Right cardiac atrium (tissue), 5 donors: Measurements from ENCODE around the gene RFNG. TPM values are rescaled to one million over a fixed set of nuclear protein-coding genes. Genes with fewer than 3 reads are reported as not detected.
A peak's percentile ranks its signal among the peaks of the same experiment; 100 is the strongest.

Source experiments
- ATAC-seq, 2 donors: fragments of 200-7000 bp; cut with Tn5 transposase; one replicate each; pipeline versions ENCODE4 v1.8.0 to v1.9.1; 2020; ENCODE audit warnings: moderate library complexity in 2 of 2, mild to moderate bottlenecking in 1 of 2
- DNase-seq, 3 donors: peaks; one replicate each; pipeline ENCODE4 v3.0.0-alpha.2; 2020
- H3K27ac ChIP-seq: one replicate; pipeline ENCODE4 v1.5.1; 2013; ENCODE audit warnings: mild to moderate bottlenecking, low read length, control low read depth, moderate library complexity
- H3K27me3 ChIP-seq: one replicate; pipeline ENCODE4 v1.6.1; 2013; ENCODE audit not compliant: control insufficient read depth, insufficient read depth
- H3K4me1 ChIP-seq: one replicate; pipeline ENCODE4 v1.6.1; 2013; ENCODE audit warnings: low read length; ENCODE audit not compliant: control insufficient read depth, insufficient read depth
- H3K4me3 ChIP-seq: one replicate; pipeline ENCODE4 v1.5.1; 2013; ENCODE audit warnings: low read length, control low read depth
- H3K9me3 ChIP-seq: one replicate; pipeline ENCODE4 v1.6.1; 2013; ENCODE audit warnings: low read length; ENCODE audit not compliant: control insufficient read depth
- WGBS: extraction: QIAGEN DNeasy Blood & Tissue Kit; methylation state at CpG from one replicate; pipeline ENCODE4 v1.1.7; 2013; 5-methylcytosine and 5-hydroxymethylcytosine counted together
- intact Hi-C, 4 donors: fragments of 100-400 bp; cut with DNase I; formaldehyde crosslinking; loops; one replicate each; pipeline versions ENCODE4 v1.11.0 to v1.14.0; 2022 to 2023
- polyA plus RNA-seq: library from polyadenylated mRNA; stranded (reverse); fragments of 200-250 nt; gene quantifications from one replicate; pipeline ENCODE4 v1.2.3, GENCODE V29; 2013
- total RNA-seq, 4 donors: library from RNA; stranded (reverse); fragmentation: NEBNext Ultra II Directional; extraction: Animal tissue kit (Norgen Biotek cat#: 25700); gene quantifications; one replicate each; pipeline ENCODE4 v1.2.1, GENCODE V29; 2021
- donor health status: healthy with polysubstance abuse.
- donor health status: DM: no; HTN: yes; CAD: no.
- donor health status: DM: no; HTN: no; CAD: no.
- donor health status: DM: no; HTN: yes; CAD: no; lungs with severe emphysema.
- donor health status: DM: yes; HTN: yes; CAD: no.

The RFNG gene
- total and polyA plus RNA-seq, 5 donors = 19.0 to 25.4 (median 20.5) TPM

DNA sequence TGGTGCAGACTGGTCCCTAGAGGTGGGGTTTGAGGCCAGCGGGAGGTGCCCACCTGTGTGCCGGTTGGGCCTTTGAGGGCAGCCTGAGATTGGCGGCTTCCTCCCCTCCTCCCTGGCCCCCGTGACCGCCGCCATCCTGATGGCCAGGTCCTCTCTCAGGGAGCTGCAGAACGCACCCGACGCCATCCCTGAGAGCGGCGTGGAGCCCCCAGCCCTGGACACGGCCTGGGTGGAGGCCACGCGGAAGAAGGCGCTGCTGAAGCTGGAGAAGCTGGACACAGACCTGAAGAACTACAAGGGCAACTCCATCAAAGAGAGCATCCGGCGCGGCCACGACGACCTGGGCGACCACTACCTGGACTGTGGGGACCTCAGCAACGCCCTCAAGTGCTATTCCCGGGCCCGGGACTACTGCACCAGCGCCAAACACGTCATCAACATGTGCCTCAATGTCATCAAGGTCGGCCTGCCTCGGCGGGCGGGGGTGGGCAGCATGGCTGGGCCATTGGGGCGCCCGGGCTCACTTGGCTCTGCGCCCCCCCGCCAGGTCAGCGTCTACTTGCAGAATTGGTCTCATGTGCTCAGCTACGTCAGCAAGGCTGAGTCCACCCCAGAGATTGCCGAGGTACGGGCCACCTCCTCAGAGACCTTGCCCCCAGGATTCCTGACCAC lies 2.9 kb upstream of the RFNG start:
- DNase-seq (peak in 1 of 3 donors; percentile 59), ATAC-seq (no peak)
- Histone ChIP-seq H3K4me1 (peaks cover 7% of the 10 kb centered on the region), H3K9me3 (no peaks in the 10 kb centered on the region), H3K27me3 (no peaks in the 10 kb centered on the region), H3K4me3 (no peak overlapping the region), H3K27ac (no peak overlapping the region)
- intact Hi-C loops = no loop called here
- WGBS = 89% methylated on average over 38 of the region's 38 CpGs

DNA sequence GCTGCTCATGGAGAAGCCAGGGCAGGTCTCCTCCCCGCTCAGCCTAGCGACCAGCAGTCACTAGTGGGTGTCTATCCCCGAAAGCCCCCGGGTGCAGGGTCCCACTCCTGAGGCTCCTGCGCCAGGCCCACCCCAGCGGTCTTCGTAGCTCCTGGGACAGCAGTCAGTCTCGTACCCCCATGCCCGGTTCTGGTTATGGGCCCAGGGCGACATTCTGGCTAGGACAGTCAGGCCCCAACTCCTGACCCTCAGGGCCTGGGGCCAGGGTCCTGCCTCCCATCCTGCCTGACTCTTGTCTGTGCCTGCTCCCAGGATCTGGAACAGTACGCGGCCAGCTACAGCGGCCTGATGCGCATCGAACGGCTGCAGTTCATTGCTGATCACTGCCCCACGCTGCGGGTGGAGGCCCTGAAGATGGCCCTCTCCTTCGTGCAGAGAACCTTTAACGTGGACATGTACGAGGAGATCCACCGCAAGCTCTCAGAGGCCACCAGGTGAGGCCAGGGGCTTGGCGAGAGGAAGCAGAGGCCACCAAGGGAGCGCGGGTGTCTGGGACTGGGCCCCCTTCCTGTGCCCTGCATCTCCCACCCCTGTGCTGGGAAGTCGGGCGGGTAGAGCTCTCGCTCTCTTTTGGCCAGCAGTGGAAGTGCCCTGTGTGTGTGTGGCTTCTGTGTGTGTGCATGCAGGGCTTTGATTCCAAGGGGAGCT lies 2.1 kb upstream of the RFNG start:
- no peak overlapping the region for H3K27ac ChIP-seq
- H3K9me3 ChIP-seq = no peaks in the 10 kb centered on the region
- peak in 1 of 3 donors; percentile 52 for DNase-seq
- H3K4me1 ChIP-seq = peaks cover 7% of the 10 kb centered on the region
- no peak for ATAC-seq
- intact Hi-C loops = no loop called here
- H3K27me3 ChIP-seq = no peaks in the 10 kb centered on the region
- no peak overlapping the region for H3K4me3 ChIP-seq
- WGBS = 94% methylated on average over 28 of the region's 28 CpGs

DNA sequence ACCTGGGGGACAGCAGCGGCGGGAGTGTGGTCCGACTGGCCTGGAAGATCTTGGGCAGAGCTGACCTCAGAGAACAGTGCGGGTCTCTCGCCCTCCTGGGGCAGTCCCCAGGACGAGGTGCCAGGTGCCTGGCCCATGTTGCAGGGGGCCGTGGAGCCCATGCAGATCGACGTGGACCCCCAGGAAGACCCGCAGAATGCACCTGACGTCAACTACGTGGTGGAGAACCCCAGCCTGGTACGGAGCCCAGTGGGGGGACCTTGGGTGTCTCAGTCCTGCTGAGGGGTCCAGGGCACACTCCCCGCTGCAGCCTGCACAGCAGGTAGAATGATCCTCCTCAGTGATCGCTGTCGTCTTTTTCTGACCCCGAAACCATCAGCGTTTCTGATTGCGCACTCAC lies 1.5 kb upstream of the RFNG start:
- intact Hi-C loops = no loop called here
- H3K27me3 ChIP-seq = no peaks in the 10 kb centered on the region
- no peaks in the 10 kb centered on the region for H3K9me3 ChIP-seq
- H3K27ac ChIP-seq = no peak overlapping the region
- H3K4me3 ChIP-seq = no peak overlapping the region
- ATAC-seq (no peak), DNase-seq (peak in 1 of 3 donors; percentile 34)
- 87% methylated on average over 19 of the region's 19 CpGs for WGBS
- peaks cover 7% of the 10 kb centered on the region for H3K4me1 ChIP-seq

DNA sequence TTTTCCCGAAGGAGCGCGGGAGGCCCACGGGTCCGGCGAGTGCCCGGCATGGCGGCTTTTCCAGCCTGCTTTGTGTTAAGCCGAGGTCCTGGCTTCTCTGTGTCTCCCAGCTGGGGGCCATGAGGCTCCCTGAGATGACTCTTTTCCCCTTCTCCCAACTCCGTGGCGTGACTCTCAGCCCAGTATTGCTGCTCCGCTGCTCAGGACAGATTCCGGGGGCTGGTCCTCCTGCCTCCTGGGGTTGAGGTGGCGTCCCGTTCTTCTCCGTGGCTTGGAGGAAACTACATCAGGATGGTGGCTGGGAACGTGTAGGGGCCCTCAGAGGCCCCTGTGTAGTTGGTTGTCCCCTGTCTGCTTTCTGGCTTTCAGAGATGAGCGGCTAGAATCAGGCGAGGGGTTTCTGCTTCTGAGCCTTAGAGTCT lies 1.0 kb upstream of the RFNG start:
- Histone ChIP-seq H3K4me3 (peak overlapping the region; percentile 93), H3K27ac (no peak overlapping the region), H3K27me3 (no peaks in the 10 kb centered on the region), H3K4me1 (peaks cover 7% of the 10 kb centered on the region), H3K9me3 (no peaks in the 10 kb centered on the region)
- WGBS = 24% methylated on average over 19 of the region's 19 CpGs
- intact Hi-C loops = no loop called here
- DNase-seq (no peak), ATAC-seq (no peak)

DNA sequence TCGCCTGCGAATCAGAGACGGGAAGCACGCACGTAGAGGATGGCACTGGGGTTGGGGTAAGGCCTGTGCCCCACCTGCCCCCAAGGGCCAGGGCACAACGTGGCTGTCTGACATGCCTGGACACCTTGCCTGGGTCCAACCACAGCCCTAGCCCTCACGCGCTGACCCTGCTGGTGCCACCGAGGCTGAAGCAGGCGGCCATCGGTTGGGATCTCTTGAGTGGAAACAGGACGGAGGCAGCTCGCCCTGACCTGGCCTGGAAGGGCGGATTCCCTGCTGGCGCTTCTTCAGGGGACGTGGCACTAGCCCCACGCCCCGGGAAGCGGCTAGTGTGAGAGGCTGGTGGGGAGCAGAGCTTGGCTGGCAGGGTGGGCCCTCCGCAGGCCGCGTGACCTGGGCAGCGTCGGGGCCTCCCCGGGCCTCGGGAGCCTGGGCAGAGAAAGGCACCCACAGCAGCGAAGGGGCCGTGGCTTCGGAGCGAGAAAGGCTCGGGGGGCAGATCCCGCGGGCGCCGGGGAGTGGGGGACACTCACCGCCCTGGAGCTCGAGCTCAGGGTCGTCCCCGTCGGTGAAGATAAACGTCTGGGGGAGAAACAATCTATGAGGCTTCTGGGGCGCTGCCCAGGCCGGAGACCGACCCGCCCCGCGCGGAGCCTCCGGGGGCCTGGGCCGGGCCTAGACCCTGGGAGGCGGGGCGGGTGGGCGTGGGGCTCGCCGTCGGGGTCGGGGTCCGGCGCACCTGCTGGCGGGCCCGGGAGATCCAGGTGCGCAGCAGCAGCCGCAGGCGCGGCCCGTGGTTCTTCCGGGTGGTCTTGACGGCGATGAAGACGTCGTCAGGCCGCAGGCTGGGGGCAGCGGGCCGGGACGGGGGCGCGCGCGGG lies 610 bp downstream of the RFNG start:
- H3K9me3 ChIP-seq = no peaks in the 10 kb centered on the region
- 14% methylated on average over 79 of the region's 79 CpGs for WGBS
- peak overlapping the region; percentile 93 for H3K4me3 ChIP-seq
- ATAC-seq (peak; percentile 4 to 7), DNase-seq (peak in 1 of 3 donors; percentile 67)
- H3K4me1 ChIP-seq = peaks cover 7% of the 10 kb centered on the region
- H3K27ac ChIP-seq = no peak overlapping the region
- H3K27me3 ChIP-seq = no peaks in the 10 kb centered on the region
- intact Hi-C loops = no loop called here

DNA sequence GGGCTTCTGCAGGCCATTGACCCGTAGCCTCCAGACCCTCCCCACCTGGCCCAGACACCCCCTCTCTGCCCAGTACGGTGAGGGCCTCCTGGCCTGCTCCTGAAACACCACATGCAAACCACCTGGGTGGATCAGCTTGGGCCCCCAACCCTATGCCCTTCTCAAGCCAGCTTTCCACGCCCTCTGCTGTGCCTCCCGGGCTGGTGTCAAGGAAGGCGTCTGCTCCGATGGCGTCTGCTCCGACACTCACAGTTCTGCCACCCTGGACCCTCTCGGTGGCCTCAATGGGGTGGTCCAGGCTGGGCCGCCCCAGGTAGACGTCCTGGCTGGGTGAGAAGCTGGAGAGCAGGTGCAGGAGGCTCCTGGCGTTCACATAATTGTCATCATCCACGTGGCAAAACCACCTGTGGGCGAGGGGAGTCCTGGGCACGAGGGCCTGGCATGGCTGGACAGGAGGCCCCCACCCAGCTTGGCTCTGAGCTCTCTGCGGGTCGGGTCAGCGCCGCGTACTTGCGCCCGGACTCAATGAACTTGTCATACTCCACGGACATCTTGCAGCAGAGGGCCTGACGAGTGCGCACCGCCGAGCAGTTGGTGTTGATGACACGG lies 1.4 kb downstream of the RFNG start:
- ATAC-seq (no peak), DNase-seq (peak in 2 of 3 donors; percentile 14 to 51)
- H3K4me3 ChIP-seq = no peak overlapping the region
- no peak overlapping the region for H3K27ac ChIP-seq
- no peaks in the 10 kb centered on the region for H3K9me3 ChIP-seq
- no peaks in the 10 kb centered on the region for H3K27me3 ChIP-seq
- H3K4me1 ChIP-seq = peaks cover 7% of the 10 kb centered on the region
- 91% methylated on average over 28 of the region's 28 CpGs for WGBS
- intact Hi-C loops = no loop called here

DNA sequence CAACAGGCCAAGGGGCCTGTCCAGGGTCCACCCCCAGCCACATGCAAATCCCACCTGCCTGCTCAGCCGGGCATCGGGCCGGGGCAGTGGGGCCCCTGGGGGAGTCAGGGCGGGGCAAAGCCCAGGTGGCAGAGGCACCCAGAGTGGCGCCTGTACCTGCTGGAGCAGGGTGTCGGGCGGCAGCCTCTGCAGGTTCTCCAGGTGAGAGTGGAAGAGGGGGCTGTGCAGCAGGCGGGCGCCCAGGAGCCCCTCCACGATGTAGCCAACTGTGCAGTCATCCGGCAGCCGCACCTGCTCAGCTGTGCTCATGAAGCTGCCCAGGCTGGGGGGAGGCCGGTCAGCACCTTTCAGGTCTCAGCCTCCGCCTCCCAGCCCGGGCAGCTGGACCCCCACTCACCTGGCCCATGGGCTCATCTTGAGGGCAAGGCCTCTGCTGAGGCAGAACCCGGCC lies 2.1 kb downstream of the RFNG start:
- intact Hi-C loops = no loop called here

DNA sequence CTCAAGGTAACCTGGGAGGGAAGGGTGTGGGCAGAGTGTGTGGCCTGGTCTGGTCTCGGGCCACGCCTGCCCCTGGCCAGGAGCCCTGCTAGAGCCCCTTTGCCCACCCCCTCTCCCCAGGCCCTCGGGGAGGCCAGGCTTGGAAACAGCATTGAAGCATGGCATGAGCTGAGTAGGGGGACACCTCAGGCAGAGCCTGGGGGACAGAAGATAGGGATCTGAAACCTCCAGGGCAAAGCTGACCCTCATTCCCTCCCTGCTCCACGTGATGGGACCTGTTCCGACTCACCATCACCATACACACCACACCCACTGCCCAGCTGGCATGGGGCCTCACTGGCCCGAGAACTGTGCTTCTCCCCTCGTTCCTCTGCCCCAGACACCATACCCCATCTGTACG lies 2.5 kb downstream of the RFNG start:
- peaks cover 7% of the 10 kb centered on the region for H3K4me1 ChIP-seq
- DNase-seq (peak in 2 of 3 donors; percentile 21 to 29), ATAC-seq (no peak)
- intact Hi-C loops = no loop called here
- H3K27me3 ChIP-seq = no peaks in the 10 kb centered on the region
- no peak overlapping the region for H3K27ac ChIP-seq
- 83% methylated on average over 8 of the region's 8 CpGs for WGBS
- no peaks in the 10 kb centered on the region for H3K9me3 ChIP-seq
- no peak overlapping the region for H3K4me3 ChIP-seq

More for the DNA sequence above, 2.1 kb downstream of the RFNG start:
- Histone ChIP-seq H3K27ac (no peak overlapping the region), H3K9me3 (no peaks in the 10 kb centered on the region), H3K4me1 (peaks cover 7% of the 10 kb centered on the region), H3K4me3 (no peak overlapping the region), H3K27me3 (no peaks in the 10 kb centered on the region)
- WGBS = 95% methylated on average over 16 of the region's 16 CpGs
- DNase-seq (peak; percentile 11 to 54 (median 51)), ATAC-seq (no peak)

DNA sequence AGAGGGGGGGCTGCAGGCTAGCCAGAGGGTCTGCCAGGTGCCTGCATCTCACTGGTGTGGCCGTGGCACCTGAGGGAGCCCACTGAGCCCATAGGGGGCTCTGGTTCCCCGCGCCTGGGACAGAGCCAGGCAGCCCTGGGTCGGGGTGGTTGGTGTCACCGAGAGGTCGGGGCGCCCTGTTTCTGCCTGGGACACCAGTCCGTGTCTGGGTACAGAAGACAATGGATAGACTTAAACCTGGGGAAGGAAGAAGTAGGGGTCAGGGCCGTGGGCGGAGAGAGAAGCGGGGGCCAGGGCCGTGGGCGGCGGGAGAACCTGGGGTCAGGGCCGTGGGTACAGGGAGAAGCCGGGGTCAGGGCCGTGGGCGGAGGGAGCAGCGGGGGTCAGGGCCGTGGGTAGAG lies 3.0 kb downstream of the RFNG start:
- H3K27me3 ChIP-seq = no peaks in the 10 kb centered on the region
- DNase-seq (peak in 2 of 3 donors; percentile 46 to 56), ATAC-seq (no peak)
- peaks cover 7% of the 10 kb centered on the region for H3K4me1 ChIP-seq
- no peaks in the 10 kb centered on the region for H3K9me3 ChIP-seq
- H3K4me3 ChIP-seq = no peak overlapping the region
- 92% methylated on average over 20 of the region's 20 CpGs for WGBS
- no peak overlapping the region for H3K27ac ChIP-seq
- intact Hi-C loops = no loop called here

DNA sequence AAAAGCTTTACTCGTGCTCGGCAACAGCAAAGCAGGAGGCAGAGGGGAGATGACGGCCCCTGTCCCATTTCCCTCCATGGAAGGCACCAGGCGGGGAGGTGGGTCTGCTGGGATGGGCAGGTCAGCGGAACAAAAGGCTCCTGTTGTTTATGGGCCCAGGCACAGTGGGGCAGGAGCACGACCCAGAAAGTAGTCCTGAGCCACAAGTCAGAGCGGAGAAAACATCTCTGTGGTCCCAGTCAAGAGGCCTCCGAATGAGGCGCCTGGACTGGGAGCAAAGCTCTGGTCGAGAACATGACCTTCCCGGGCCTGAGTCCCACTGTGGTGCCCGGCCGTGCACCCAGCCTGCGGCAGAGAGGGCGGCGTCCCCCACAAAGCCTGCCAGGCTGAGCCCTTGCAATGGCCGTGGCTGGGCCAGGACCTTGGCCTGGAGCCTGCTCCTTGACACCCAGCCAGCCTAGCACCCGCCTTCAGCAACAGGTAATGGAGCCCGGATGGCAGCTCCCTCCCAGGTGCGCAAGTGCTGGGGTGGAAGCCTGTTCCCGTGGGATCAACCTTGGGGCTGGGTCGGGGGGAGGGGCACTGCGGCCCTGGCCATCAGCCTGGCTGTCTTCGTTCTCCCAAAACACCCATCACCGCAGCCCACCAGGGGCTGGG lies 3.6 kb downstream of the RFNG start:
- Histone ChIP-seq H3K9me3 (no peaks in the 10 kb centered on the region), H3K27me3 (no peaks in the 10 kb centered on the region), H3K27ac (no peak overlapping the region), H3K4me3 (no peak overlapping the region), H3K4me1 (peaks cover 6% of the 10 kb centered on the region)
- peak; percentile 5 to 57 (median 13) for DNase-seq
- intact Hi-C loops = no loop called here
- 91% methylated on average over 25 of the region's 25 CpGs for WGBS
- no peak for ATAC-seq
